HG02973 (cell line): ENCODE data around the gene ALOX5.

Experiments
- ATAC-seq: cut with Tn5 transposase; IDR thresholded peaks from one replicate; pipeline ENCODE4 v1.9.1; 2021; ENCODE audit warnings: moderate library complexity; ENCODE audit not compliant: unreplicated experiment

ALOX5 gene

DNA sequence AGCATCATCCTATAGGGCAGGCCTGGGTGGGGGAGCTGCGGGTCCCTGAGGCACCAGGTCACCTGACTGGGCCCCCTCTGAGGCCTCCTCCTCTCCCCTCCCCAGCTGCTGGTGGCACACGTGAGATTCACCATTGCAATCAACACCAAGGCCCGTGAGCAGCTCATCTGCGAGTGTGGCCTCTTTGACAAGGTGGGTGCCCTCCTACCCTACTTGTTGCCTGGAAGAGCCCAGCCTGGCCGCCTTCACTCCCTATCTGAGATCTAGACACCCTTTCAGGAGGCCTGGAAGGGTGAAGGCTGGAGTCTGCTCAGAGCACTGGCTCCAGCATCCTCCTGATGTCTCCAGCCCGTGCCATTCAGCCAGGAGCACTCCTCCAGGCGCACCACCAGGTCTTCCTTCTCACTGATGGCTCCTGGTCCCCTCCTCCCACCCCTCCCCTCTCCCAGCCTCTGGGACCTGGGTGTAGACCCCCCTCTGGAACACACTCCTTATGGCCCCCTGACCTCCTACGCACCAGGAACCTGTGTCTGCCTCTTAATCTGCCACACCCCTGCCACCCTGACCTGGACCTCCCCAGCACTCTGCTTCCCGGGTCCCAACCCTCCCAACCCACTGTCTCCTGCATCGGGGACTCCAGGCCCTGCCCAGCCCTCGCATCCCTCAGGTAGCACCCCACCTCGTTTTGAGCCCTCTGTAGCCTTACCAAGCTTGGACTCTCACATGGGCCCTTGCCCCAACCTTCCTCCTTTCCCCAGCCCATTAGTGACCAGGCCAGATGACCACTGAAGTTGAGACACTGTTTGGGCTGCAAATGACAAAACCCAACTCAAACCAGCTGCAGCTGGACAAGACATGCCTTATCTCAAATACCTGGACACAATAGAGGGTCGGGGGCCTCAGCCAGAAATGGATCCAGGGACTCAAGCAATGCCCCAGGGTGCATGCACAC lies 67.5 kb downstream of the ALOX5 start:
- ATAC-seq = no peak

GRCh38 chr10:45442251-45442650 lies 68.2 kb downstream of the ALOX5 start:
- ATAC-seq = no peak

DNA sequence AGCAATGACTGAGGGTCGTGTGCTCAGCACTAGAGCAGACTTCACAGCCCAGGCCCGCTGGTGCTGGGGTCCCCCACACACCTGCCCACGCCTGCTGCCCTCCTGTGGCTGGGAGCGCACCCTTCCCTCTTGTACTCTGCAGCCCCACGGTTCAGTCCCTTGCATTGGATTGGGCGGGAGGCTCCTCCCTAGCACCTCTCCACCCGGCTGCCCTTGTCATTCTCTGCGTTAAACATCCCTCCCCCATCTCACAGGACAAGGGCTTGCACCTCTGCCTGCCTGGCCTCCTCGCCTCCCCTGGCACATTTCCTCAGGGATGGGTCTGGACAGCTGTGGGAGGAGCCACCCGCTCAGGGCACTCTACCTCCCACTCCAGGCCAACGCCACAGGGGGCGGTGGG lies 68.6 kb downstream of the ALOX5 start:
- no peak for ATAC-seq

GRCh38 chr10:45443101-45444009 lies 69.3 kb downstream of the ALOX5 start:
- no peak for ATAC-seq

DNA sequence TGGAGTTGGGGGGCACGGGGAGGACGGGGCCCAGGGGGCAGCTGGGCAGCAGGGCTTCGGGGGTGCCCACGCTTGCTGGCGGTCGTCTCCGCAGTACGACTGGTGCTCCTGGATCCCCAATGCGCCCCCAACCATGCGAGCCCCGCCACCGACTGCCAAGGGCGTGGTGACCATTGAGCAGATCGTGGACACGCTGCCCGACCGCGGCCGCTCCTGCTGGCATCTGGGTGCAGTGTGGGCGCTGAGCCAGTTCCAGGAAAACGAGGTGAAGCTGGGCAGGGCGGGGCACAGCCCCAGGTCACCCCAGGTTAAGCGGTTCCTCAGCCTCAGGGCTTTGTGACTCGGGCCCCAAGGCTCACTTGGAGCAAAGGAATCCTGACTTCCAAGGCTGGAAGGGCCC lies 70.0 kb downstream of the ALOX5 start:
- ATAC-seq = no peak

DNA sequence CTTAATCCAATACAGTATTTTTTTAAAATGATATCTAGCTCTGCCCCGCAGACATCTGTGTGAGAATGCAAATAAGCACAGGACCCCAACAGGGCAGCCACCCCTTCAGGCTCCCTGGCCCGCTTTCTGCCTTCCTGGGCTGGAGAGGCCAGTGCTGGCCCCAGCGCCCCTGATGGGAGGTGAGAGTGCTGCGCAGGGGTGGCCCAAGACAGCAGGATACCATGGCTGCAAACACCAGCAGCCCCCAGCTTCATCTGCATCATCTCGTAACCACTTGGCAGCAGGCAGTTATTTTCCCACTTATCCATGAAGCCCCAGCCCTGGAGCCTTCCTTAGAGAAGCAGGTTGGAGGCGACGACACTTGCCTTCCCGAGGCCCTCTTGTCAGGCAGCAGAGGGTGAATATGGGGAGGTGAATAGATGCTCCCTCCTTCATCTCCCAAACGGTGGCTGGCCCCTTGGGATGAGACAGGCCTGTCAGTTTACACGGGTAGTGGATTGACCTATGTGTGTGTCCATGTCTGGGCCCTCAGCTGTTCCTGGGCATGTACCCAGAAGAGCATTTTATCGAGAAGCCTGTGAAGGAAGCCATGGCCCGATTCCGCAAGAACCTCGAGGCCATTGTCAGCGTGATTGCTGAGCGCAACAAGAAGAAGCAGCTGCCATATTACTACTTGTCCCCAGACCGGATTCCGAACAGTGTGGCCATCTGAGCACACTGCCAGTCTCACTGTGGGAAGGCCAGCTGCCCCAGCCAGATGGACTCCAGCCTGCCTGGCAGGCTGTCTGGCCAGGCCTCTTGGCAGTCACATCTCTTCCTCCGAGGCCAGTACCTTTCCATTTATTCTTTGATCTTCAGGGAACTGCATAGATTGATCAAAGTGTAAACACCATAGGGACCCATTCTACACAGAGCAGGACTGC lies 71.2 kb downstream of the ALOX5 start:
- no peak for ATAC-seq

DNA sequence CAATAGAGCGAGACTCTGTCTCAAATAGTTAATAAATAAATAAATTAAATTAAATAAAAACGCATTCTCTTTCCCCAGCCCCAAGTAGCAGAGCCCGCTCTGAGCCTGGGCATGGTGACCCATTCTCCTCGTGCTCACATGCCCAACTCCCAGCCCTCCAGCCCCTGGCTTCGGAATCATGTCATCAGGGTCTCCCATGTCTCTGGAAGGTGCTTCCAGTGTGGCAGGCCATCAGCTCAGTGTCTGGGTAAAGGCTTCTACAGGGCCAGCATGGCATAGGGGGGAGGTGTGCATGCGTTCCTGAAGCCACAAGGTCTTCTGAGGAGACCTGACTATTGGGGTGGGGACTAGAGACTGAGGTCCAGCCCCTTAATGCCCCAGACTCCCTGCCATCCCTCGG lies 72.8 kb downstream of the ALOX5 start:
- ATAC-seq = no peak

- no peak for ATAC-seq
Measured at GRCh38 chr10:45447416-45447815, 73.4 kb downstream of the ALOX5 start.

DNA sequence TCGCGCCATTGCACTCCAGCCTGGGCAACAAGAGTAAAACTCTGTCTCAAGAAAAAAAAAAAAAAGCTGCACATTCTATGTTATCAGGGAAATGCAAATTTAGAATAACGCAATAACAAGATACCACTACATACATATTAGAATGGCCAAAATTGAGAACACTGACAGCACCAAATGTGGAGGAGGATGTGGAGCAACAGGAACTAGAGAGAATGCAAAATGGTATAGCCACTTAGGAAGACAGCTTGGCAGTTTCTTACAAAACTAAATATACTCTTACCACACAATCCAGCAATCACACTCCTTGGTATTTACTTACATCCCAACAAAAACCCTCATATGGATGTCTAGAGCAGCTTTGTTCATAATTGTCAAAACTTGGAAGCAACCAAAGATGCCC lies 76.8 kb downstream of the ALOX5 start:
- no peak for ATAC-seq

DNA sequence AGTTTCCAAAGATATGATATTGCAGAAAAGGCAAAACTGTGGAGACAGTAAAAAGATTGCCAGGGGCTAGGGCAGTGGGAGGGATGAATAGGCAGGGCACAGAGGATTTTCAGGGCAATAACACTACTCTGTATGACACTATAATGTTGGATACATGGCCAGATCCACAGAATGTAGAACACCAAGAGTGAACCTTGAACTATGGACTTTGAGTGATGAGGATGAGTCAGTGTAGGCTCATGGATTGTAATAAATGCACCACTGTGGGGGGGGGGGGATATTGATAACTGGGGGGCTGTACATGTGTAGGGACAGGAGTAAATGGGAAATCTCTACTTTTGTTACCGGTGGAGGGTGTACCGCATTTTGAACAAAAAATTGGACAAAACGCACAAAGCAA lies 77.4 kb downstream of the ALOX5 start:
- no peak for ATAC-seq

DNA sequence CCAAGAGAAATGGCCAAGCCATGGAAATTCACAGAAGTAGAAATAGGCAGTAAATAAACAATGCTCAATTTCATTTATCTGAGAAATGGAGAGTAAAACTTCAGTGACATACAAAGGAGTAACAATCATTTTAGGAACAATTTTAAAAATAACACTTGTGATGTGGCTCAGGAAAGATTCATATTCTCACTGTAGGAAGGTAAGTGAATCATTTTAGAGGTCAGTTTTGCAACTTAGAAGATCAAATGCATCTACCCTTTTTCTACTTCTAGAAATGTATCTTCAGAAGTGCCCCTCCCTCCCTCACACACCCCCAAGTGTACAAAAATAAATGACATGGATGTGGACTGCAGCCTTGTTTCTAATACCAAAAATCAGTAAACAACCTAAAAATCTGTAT lies 78.3 kb downstream of the ALOX5 start:
- ATAC-seq = no peak

GRCh38 chr10:45452743-45453452 lies 78.9 kb downstream of the ALOX5 start:
- ATAC-seq = no peak

DNA sequence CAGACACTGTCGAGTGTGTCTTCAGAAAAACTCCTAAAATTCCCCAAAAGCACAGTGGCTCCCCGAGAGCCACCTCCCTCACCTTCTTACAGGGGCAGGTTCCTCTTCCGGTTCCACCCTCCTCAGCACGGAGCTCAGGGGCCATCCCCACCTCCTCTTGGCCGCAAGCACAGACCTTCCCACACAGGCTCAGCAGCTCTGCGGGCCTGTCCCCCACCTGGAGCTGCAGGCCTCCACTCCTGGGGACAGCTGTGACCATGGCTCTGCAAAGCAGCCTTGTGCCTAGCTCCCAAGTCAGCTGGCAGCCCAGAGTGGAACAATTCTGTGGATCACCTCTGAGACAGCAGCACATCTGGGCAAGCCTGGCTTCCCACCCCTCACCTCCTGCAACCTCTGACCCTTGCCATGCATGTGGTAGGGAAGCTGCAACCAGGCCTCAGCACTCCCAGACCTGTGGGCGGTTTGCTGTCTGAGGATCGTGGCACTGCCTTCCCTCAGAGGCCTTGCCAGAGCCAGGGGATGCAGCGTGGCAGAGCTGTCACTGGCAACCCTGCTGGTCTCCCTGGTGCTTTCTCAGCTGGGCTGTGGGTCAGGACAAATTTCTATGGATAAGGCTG lies 79.7 kb downstream of the ALOX5 start:
- no peak for ATAC-seq

DNA sequence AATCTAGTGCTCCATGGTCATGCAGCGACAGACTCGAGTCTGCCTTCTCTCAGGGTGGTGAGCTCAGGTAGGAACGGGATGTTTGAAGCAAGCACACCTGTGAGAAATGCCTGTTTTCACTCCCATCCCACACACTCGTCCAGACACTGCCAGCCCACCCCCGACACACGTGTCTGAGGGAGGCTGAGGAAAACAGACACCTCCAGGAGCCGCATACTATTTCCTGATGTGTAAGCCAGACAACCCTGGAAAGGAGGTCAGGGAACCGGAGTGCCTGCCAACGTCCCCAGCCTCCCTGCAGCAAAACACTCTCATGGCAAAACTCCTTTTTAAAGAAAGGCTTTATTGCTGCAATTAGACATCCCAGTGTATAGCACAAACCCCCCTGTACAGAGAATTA lies 80.2 kb downstream of the ALOX5 start:
- no peak for ATAC-seq

- ATAC-seq = no peak
Measured at GRCh38 chr10:45454859-45455258, 80.8 kb downstream of the ALOX5 start.

DNA sequence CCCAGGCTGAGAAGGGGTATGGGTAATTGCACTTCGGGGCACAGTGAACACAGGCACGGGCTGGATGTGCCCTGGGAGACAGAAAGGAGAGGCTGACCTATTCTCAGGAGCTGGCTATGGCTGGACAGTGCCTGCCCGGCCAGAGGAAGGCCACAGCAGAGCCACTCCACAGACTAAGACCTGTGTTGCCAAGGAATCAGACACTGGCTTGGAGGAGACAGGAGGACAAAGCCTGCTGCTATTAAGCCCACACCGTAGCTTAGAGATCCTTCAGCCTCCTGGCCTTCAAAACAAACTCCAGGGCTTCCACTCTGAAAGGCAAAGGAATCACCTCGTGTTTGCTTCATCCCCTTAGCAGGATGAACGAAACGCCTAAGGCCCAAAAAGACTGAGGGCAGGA lies 82.2 kb downstream of the ALOX5 start:
- ATAC-seq = no peak

DNA sequence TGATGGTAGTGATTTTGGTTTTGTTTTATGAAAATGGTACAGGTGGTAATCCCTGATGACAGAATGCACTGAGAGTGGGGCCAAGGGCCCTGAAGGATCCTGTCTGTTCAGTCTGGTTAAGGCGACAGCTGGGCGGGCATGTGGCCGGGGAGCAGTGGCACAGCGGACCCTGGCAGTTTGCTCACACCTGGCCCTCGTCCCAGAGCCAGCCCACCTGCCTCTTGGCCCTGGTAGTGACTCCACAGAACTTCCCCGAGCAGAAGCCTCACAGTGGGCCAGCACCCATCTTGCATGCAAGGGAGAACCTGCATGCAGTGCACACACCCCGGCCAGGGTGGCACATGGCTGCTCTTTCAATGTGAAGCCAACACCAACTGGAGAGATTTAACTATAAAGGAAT lies 82.8 kb downstream of the ALOX5 start:
- ATAC-seq = no peak

- no peak for ATAC-seq
Measured at GRCh38 chr10:45457487-45457886, 83.5 kb downstream of the ALOX5 start.

DNA sequence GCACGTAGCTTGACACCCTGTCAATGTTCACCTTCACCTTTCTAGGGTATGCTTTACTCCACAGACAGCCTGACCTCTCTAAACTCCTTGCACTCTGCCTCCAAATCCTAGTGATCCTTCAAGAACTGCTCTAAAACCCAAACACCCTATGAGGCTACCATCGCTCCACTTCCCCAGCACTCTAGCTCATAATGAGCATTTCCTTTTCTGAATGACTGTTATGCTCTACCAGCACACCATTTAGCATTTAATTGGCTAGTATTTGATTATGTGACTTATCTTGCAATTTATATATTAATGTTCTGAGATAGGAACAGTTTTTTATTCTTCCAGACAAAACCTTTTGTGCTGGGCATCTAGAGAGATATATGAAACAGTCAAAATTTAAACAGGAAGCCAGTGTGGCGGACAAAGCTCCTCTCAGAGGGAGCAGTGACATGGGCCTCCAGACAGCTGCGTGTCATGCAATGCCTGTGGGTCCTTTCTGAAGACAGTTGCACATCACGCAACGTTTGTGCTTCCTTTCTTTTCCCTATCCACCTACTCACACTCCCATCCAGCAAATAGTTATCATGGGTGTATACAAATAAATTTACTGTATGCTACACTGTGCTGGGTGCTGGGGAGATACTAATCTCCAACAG lies 86.3 kb downstream of the ALOX5 start:
- peak; percentile 38 for ATAC-seq
